Measurements from ENCODE around the gene PPP2R2B. TPM values are rescaled to one million over a fixed set of nuclear protein-coding genes. Genes with fewer than 3 reads are reported as not detected.

The PPP2R2B gene
- total and polyA plus RNA-seq, 11 donors: 0.03 to 2.9 (median 0.30) TPM; not detected in 1

DNA sequence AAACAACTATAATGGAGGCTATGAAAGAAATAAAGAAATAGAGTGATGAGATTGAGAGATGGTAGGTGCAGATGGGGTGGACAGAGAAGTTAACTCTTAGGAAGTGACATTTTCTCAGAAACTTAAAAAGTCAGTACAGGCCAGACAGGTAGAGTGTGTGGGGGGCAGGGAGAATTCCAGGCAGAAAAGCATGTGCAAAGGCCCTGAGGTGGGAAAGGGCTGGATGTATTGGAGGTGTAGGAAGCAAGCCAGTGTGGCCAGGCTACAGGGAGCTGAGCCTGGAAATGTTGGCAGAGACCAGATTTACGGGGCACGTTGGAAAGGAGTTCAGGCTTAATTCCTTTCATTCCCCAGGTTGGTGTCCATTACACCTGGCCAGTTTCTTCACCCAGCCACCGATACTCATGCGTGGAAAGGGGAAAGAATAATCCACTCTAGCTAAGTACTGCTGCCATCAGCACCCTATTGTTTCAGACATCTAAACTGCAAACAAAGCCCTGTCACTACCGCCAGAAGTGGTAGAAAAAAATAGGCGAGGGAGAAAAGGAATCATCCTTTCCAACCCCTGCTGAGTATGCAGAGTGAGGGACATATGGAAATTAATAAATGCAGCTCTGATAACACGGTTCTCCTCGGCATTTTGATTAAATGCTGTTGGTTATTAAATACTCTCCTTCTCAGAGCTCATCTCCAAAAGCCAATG lies 245.8 kb downstream of the PPP2R2B start:
- H3K4me3 ChIP-seq: no peak overlapping the region
- peaks cover 0 to 3% (median 0%) of the 10 kb centered on the region in 12 donors for H3K4me1 ChIP-seq
- H3K27me3 ChIP-seq: no peaks in the 10 kb centered on the region
- ATAC-seq (no peak), DNase-seq (no peak)
- peaks cover 0 to 6% (median 0%) of the 10 kb centered on the region in 12 donors for H3K9me3 ChIP-seq
- TF ChIP-seq, protein P1, sequence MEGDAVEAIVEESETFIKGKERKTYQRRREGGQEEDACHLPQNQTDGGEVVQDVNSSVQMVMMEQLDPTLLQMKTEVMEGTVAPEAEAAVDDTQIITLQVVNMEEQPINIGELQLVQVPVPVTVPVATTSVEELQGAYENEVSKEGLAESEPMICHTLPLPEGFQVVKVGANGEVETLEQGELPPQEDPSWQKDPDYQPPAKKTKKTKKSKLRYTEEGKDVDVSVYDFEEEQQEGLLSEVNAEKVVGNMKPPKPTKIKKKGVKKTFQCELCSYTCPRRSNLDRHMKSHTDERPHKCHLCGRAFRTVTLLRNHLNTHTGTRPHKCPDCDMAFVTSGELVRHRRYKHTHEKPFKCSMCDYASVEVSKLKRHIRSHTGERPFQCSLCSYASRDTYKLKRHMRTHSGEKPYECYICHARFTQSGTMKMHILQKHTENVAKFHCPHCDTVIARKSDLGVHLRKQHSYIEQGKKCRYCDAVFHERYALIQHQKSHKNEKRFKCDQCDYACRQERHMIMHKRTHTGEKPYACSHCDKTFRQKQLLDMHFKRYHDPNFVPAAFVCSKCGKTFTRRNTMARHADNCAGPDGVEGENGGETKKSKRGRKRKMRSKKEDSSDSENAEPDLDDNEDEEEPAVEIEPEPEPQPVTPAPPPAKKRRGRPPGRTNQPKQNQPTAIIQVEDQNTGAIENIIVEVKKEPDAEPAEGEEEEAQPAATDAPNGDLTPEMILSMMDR (IDR thresholded peaks at IDR 0.05): no peak
- no peak for TF ChIP-seq POLR2A (IDR thresholded peaks at IDR 0.05)
- intact Hi-C loops (cut with DNase I): no loop called here
- 79 to 83% (median 81%) methylated on average over 8 of the region's 8 CpGs for WGBS, 4 donors
- no peaks in the 10 kb centered on the region for H3K36me3 ChIP-seq
- no peak overlapping the region for H3K27ac ChIP-seq

DNA sequence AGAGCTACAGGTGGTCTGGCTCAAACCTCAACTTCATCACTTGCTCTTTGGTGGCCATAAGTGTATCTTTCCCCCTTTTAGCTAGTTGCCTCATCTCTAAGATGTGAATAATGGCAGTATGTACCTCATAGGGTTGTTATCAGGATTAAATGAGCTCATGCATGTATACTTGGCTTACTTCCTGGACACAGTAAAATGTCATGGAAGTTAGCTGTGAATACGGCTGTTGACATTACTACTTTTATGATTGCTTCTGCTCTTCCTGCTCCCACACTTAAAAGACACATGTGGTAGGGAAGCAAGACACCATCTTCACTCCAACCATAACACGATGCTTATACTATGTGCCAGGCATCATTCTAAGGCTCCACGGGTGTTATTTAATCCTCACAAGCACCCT lies 248.1 kb downstream of the PPP2R2B start:
- H3K4me3 ChIP-seq: no peak overlapping the region
- intact Hi-C loops (cut with DNase I): no loop called here
- H3K36me3 ChIP-seq: no peaks in the 10 kb centered on the region
- H3K27ac ChIP-seq: no peak overlapping the region
- no peak for DNase-seq
- H3K27me3 ChIP-seq: no peaks in the 10 kb centered on the region
- no peak for ATAC-seq
- peaks cover 0 to 3% (median 0%) of the 10 kb centered on the region in 12 donors for H3K4me1 ChIP-seq
- WGBS, 4 donors: 55 to 68% (median 65%) methylated on average over 3 of the region's 3 CpGs
- peaks cover 0 to 6% (median 0%) of the 10 kb centered on the region in 12 donors for H3K9me3 ChIP-seq
- no peak for TF ChIP-seq POLR2A (IDR thresholded peaks at IDR 0.05)
- TF ChIP-seq, protein P1 (IDR thresholded peaks at IDR 0.05): no peak

DNA sequence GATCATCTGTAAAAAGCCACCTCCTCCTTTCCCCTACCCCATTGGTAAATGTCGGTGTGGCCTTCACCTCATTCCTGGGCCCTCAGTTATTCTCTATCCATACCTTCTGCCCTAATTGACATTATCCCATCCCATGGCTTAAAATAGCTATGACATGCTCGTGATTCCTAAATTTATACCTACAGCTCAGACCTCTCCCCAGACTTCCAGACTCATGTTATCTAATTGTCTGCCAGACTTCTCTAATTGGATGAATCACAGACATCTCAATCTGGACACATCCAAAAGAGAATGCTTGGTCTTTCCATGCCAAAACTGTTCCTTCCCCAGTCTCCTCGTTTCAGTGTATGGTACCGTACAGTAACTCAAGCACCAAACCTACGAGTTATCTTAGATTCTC lies 249.6 kb downstream of the PPP2R2B start:
- WGBS, 4 donors: 52 to 60% (median 57%) methylated on average over 5 of the region's 5 CpGs
- TF ChIP-seq, protein P1 (IDR thresholded peaks at IDR 0.05): no peak
- no peak for TF ChIP-seq POLR2A (IDR thresholded peaks at IDR 0.05)
- H3K4me3 ChIP-seq: no peak overlapping the region
- no peaks in the 10 kb centered on the region for H3K36me3 ChIP-seq
- DNase-seq: no peak
- no peak for ATAC-seq
- no peaks in the 10 kb centered on the region for H3K27me3 ChIP-seq
- H3K9me3 ChIP-seq: peaks cover 0 to 6% (median 0%) of the 10 kb centered on the region in 12 donors
- intact Hi-C loops (cut with DNase I): no loop called here
- H3K4me1 ChIP-seq: peaks cover 0 to 3% (median 0%) of the 10 kb centered on the region in 12 donors
- H3K27ac ChIP-seq: no peak overlapping the region

DNA sequence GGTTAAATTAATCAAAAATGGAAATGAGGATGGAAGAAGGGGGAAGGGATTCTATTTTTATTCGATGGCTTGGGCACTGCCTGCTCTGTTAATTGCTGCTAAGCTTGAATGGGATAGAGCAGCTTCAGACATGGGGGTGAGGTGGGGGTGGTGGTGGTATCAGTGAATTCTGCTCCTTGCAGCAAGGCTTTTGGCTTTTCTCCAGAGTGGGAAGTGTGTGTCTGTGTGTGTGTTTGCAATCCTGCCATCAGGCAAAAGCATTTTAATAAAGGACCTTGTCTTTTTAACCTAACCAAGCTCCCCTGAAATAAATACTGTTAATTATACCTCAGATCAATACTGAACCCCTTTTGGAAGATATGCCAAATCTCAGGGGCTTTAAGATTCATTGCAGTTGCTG lies 251.6 kb downstream of the PPP2R2B start:
- no peaks in the 10 kb centered on the region for H3K36me3 ChIP-seq
- DNase-seq (no peak), ATAC-seq (no peak)
- intact Hi-C loops (cut with DNase I): no loop called here
- TF ChIP-seq POLR2A (IDR thresholded peaks at IDR 0.05): no peak
- TF ChIP-seq, protein P1 (IDR thresholded peaks at IDR 0.05): no peak
- H3K27me3 ChIP-seq: no peaks in the 10 kb centered on the region
- H3K4me3 ChIP-seq: no peak overlapping the region
- no peaks in the 10 kb centered on the region for H3K9me3 ChIP-seq
- H3K27ac ChIP-seq: no peak overlapping the region
- 47 to 65% (median 53%) methylated on average over 1 of the region's 1 CpG for WGBS, 4 donors
- peaks cover 0 to 3% (median 0%) of the 10 kb centered on the region in 12 donors for H3K4me1 ChIP-seq

Measured in heart left ventricle (tissue), 16 donors.